ENCODE results near the gene ATP9A.
A peak's percentile ranks its signal among the peaks of the same experiment; 100 is the strongest.
"Not testable (repeated sequence)": the region's sequence is repeated elsewhere in the genome, so short reads cannot be mapped to it uniquely, and the experiment has no call there.

Gene ATP9A

GRCh38 chr20:51756653-51757052 lies 11.5 kb downstream of the ATP9A start:
- no peak for DNase-seq (ENCODE audit: low read depth in 2 of 2)

- not testable (repeated sequence) for DNase-seq (ENCODE audit: low read depth in 2 of 2)
Measured at GRCh38 chr20:51753220-51753619, 15.0 kb downstream of the ATP9A start.

- DNase-seq (ENCODE audit: low read depth in 2 of 2), result no peak
Measured at GRCh38 chr20:51752343-51752951, 15.7 kb downstream of the ATP9A start.

GRCh38 chr20:51750770-51751388 lies 17.3 kb downstream of the ATP9A start:
- DNase-seq (ENCODE audit: low read depth in 2 of 2), result no peak

GRCh38 chr20:51750037-51750769 lies 18.0 kb downstream of the ATP9A start:
- peak in 1 of 2 donors; percentile 14 for DNase-seq (ENCODE audit: low read depth in 2 of 2)

- no peak for DNase-seq (ENCODE audit: low read depth in 2 of 2)
Measured at GRCh38 chr20:51749674-51750036, 18.5 kb downstream of the ATP9A start.

- DNase-seq (ENCODE audit: low read depth in 2 of 2), result no peak
Measured at GRCh38 chr20:51747182-51747911, 20.8 kb downstream of the ATP9A start.

- DNase-seq (ENCODE audit: low read depth in 2 of 2), result no peak
Measured at GRCh38 chr20:51745804-51746203, 22.4 kb downstream of the ATP9A start.

- no peak for DNase-seq (ENCODE audit: low read depth in 2 of 2)
Measured at GRCh38 chr20:51740838-51741237, 27.4 kb downstream of the ATP9A start.

GRCh38 chr20:51740308-51740707 lies 27.9 kb downstream of the ATP9A start:
- DNase-seq (ENCODE audit: low read depth in 2 of 2), result not testable (repeated sequence)

- no peak for DNase-seq (ENCODE audit: low read depth in 2 of 2)
Measured at GRCh38 chr20:51739722-51740249, 28.4 kb downstream of the ATP9A start.

- no peak for DNase-seq (ENCODE audit: low read depth in 2 of 2)
Measured at GRCh38 chr20:51738877-51739447, 29.2 kb downstream of the ATP9A start.

GRCh38 chr20:51738261-51738660 lies 29.9 kb downstream of the ATP9A start:
- DNase-seq (ENCODE audit: low read depth in 2 of 2), result not testable (repeated sequence)

- no peak for DNase-seq (ENCODE audit: low read depth in 2 of 2)
Measured at GRCh38 chr20:51736947-51737346, 31.2 kb downstream of the ATP9A start.

GRCh38 chr20:51735728-51736600 lies 32.2 kb downstream of the ATP9A start:
- no peak for DNase-seq (ENCODE audit: low read depth in 2 of 2)

- no peak for DNase-seq (ENCODE audit: low read depth in 2 of 2)
Measured at GRCh38 chr20:51734876-51735720, 33.1 kb downstream of the ATP9A start.

GRCh38 chr20:51733070-51733469 lies 35.1 kb downstream of the ATP9A start:
- no peak for DNase-seq (ENCODE audit: low read depth in 2 of 2)

- DNase-seq (ENCODE audit: low read depth in 2 of 2), result no peak
Measured at GRCh38 chr20:51732096-51732791, 35.9 kb downstream of the ATP9A start.

- DNase-seq (ENCODE audit: low read depth in 2 of 2), result no peak
Measured at GRCh38 chr20:51731731-51732095, 36.5 kb downstream of the ATP9A start.

Data from stimulated activated CD8-positive, alpha-beta memory T cell treated with anti-CD3 and anti-CD28 coated beads, Interleukin-15, amount 100 ng/mL, for 4 hours (primary cell).